LNCaP clone FGC (cell line): ENCODE measurements around the gene ZDHHC13.

Experiments used
- DNase-seq: peaks from one replicate; pipeline ENCODE4 v3.0.0-alpha.2; 2011; ENCODE audit warnings: low read depth
- H3K4me3 ChIP-seq: 2 replicates; pipeline ENCODE4 v1.5.1; 2011; ENCODE audit warnings: mild to moderate bottlenecking, low read depth, low read length, control low read depth
- CTCF ChIP-seq: IDR thresholded peaks from 2 replicates; pipeline ENCODE4 v1.5.1; 2012; ENCODE audit warnings: mild to moderate bottlenecking; ENCODE audit not compliant: control insufficient read depth, insufficient read depth; ENCODE audit errors: extremely low read depth

Gene ZDHHC13

GRCh38 chr11:19183646-19184045, 66.7 kb downstream of the ZDHHC13 start:
- DNase-seq = no peak
- H3K4me3 ChIP-seq = no peak overlapping the region
- no peak for TF ChIP-seq CTCF

GRCh38 chr11:19185036-19185435, 68.1 kb downstream of the ZDHHC13 start:
- no peak for TF ChIP-seq CTCF
- H3K4me3 ChIP-seq = no peak overlapping the region
- no peak for DNase-seq

GRCh38 chr11:19185516-19186052, 68.6 kb downstream of the ZDHHC13 start:
- TF ChIP-seq CTCF = no peak
- no peak for DNase-seq
- H3K4me3 ChIP-seq = no peak overlapping the region

GRCh38 chr11:19187114-19187832, 70.3 kb downstream of the ZDHHC13 start:
- DNase-seq = no peak
- TF ChIP-seq CTCF = no peak
- no peak overlapping the region for H3K4me3 ChIP-seq

- DNase-seq = no peak
- H3K4me3 ChIP-seq = no peak overlapping the region
- no peak for TF ChIP-seq CTCF
Measured at GRCh38 chr11:19187833-19188258, 70.9 kb downstream of the ZDHHC13 start.

GRCh38 chr11:19191530-19192169, 74.7 kb downstream of the ZDHHC13 start:
- no peak for TF ChIP-seq CTCF
- no peak overlapping the region for H3K4me3 ChIP-seq

More at GRCh38 chr11:19191530-19192169, 74.7 kb downstream of the ZDHHC13 start:
- DNase-seq = no peak
